IMR-90 (cell line): ENCODE data around the gene B3GLCT. TPM values are rescaled to one million over a fixed set of nuclear protein-coding genes. Genes with fewer than 3 reads are reported as not detected.

ENCODE experiments used
- ATAC-seq: fragments of 200-7000 bp; cut with Tn5 transposase; 2 replicates; pipeline ENCODE4 v1.9.1; 2020; ENCODE audit warnings: low read depth, mild to moderate bottlenecking, moderate library complexity
- BruUV-seq: library from RNA; stranded (reverse); fragments of 400-500 nt; replicated peaks from 2 replicates; lab custom pipeline; 2021; lab: Mats Ljungman, UMichigan
- CTCF ChIA-PET: fragments of 300-600 bp; formaldehyde crosslinking; extraction: SDS; loops from one replicate; lab custom pipeline; 2021; ENCODE audit warnings: antibody characterized with exemption; lab: Yijun Ruan, JAX
- POLR2A ChIA-PET: fragments of 300-600 bp; sonication (Branson Sonifier 250); formaldehyde crosslinking; loops from one replicate; lab custom pipeline; 2022; ENCODE audit warnings: antibody characterized with exemption; ENCODE audit not compliant: unreplicated experiment; lab: Charles Lee
- DNase-seq: peaks from one replicate; pipeline ENCODE4 v3.0.0; 2013
- H2AFZ ChIP-seq: replicated peaks from 2 replicates; pipeline ENCODE3; 2013; ENCODE audit warnings: low read length, mild to moderate bottlenecking; ENCODE audit not compliant: poor library complexity
- H2AK5ac ChIP-seq: 2 replicates; pipeline ENCODE4 v1.6.1; 2013; ENCODE audit warnings: low read depth, low read length, inconsistent platforms
- H2AK9ac ChIP-seq: replicated peaks from 2 replicates; pipeline ENCODE3; 2013; ENCODE audit warnings: mild to moderate bottlenecking, low read depth, low read length, moderate library complexity; ENCODE audit not compliant: poor library complexity
- H2BK120ac ChIP-seq: 2 replicates; pipeline ENCODE4 v1.6.1; 2013; ENCODE audit warnings: low read depth, low read length, inconsistent platforms
- H2BK15ac ChIP-seq: 3 replicates; pipeline ENCODE4 v1.6.1; 2013; ENCODE audit warnings: low read depth, low read length, inconsistent platforms
- H2BK20ac ChIP-seq: 2 replicates; pipeline ENCODE4 v1.6.1; 2013; ENCODE audit warnings: low read depth, mild to moderate bottlenecking, inconsistent platforms, low read length, moderate library complexity
- H2BK5ac ChIP-seq: 2 replicates; pipeline ENCODE4 v1.6.1; 2013; ENCODE audit warnings: mild to moderate bottlenecking, low read depth, low read length, inconsistent platforms; ENCODE audit not compliant: poor library complexity, severe bottlenecking
- H3K14ac ChIP-seq: replicated peaks from 2 replicates; pipeline ENCODE4 v1.6.1; 2013; ENCODE audit warnings: low read depth, low read length, inconsistent platforms
- H3K18ac ChIP-seq: 2 replicates; pipeline ENCODE4 v1.6.1; 2013; ENCODE audit warnings: low read depth, low read length, control low read depth
- H3K23ac ChIP-seq: 2 replicates; pipeline ENCODE4 v1.6.1; 2013; ENCODE audit warnings: low read depth, low read length, inconsistent platforms
- H3K27ac ChIP-seq: 2 replicates; pipeline ENCODE4 v1.5.1; 2013; ENCODE audit warnings: mild to moderate bottlenecking, control low read depth, low read length; ENCODE audit not compliant: insufficient read depth
- H3K27me3 ChIP-seq: 2 replicates; pipeline ENCODE4 v1.6.1; 2013; ENCODE audit warnings: low read length; ENCODE audit not compliant: control insufficient read depth, insufficient read depth
- H3K36me3 ChIP-seq: 2 replicates; pipeline ENCODE4 v1.6.1; 2013; ENCODE audit warnings: low read length, mixed read lengths; ENCODE audit not compliant: control insufficient read depth, insufficient read depth
- H3K4ac ChIP-seq: 2 replicates; pipeline ENCODE4 v1.6.1; 2013; ENCODE audit warnings: low read depth, low read length, inconsistent platforms
- H3K4me1 ChIP-seq: 2 replicates; pipeline ENCODE4 v1.6.1; 2013; ENCODE audit warnings: low read length, mixed read lengths; ENCODE audit not compliant: control insufficient read depth, insufficient read depth
- H3K4me2 ChIP-seq: 2 replicates; pipeline ENCODE4 v1.6.1; 2013; ENCODE audit warnings: low read depth, mild to moderate bottlenecking, control low read depth, low read length, moderate library complexity
- H3K4me3 ChIP-seq: 2 replicates; pipeline ENCODE4 v1.5.1; 2013; ENCODE audit warnings: low read depth, mild to moderate bottlenecking, control low read depth, low read length, moderate library complexity; ENCODE audit not compliant: insufficient read depth
- H3K56ac ChIP-seq: 2 replicates; pipeline ENCODE4 v1.6.1; 2013; ENCODE audit warnings: low read length, inconsistent platforms; ENCODE audit not compliant: insufficient read depth; ENCODE audit errors: extremely low read depth
- H3K79me1 ChIP-seq, 2 experiments: 2 replicates each; pipeline ENCODE4 v1.6.1; 2013; ENCODE audit warnings: low read length in 2 of 2, inconsistent platforms in 1 of 2, low read depth in 1 of 2
- H3K9ac ChIP-seq: 2 replicates; pipeline ENCODE4 v1.6.1; 2013; ENCODE audit warnings: low read depth, low read length, control low read depth
- H3K9me1 ChIP-seq: 2 replicates; pipeline ENCODE4 v1.6.1; 2013; ENCODE audit warnings: low read length, inconsistent platforms; ENCODE audit not compliant: insufficient read depth
- H3K9me3 ChIP-seq: 2 replicates; pipeline ENCODE4 v1.6.1; 2013; ENCODE audit warnings: low read length; ENCODE audit not compliant: control insufficient read depth, insufficient read depth
- H4K20me1 ChIP-seq: 2 replicates; pipeline ENCODE4 v1.6.1; 2013; ENCODE audit warnings: low read length, inconsistent platforms; ENCODE audit not compliant: insufficient read depth
- H4K5ac ChIP-seq: 2 replicates; pipeline ENCODE4 v1.6.1; 2013; ENCODE audit warnings: mild to moderate bottlenecking, low read depth, low read length, control low read depth
- H4K8ac ChIP-seq, 2 experiments: 2 replicates each; pipeline ENCODE4 v1.6.1; 2013; ENCODE audit warnings: low read depth in 2 of 2, low read length in 2 of 2, control low read depth in 1 of 2, inconsistent platforms in 1 of 2
- H4K91ac ChIP-seq: 2 replicates; pipeline ENCODE4 v1.6.1; 2013; ENCODE audit warnings: low read depth, low read length, inconsistent platforms; ENCODE audit not compliant: insufficient read depth
- BHLHE40 ChIP-seq: fragments of 150-350 bp; IDR thresholded peaks from 2 replicates; pipeline ENCODE4 v1.6.1; 2016; ENCODE audit warnings: mild to moderate bottlenecking, low read depth, low read length
- CEBPB ChIP-seq: IDR thresholded peaks from 2 replicates; pipeline ENCODE4 v1.6.1; 2012; ENCODE audit warnings: low read depth, low read length, improper control_type of control experiment
- CHD1 ChIP-seq: IDR thresholded peaks from 2 replicates; pipeline ENCODE4 v1.6.1; 2012; ENCODE audit warnings: low read depth, low read length, improper control_type of control experiment
- MAZ ChIP-seq: IDR thresholded peaks from 2 replicates; pipeline ENCODE4 v1.6.1; 2012; ENCODE audit warnings: low read depth, mild to moderate bottlenecking, low read length, improper control_type of control experiment, moderate library complexity, borderline replicate concordance
- MXI1 ChIP-seq: IDR thresholded peaks from 2 replicates; pipeline ENCODE4 v1.6.1; 2012; ENCODE audit warnings: low read depth, mild to moderate bottlenecking, low read length, moderate library complexity, borderline replicate concordance
- NFE2L2 ChIP-seq: fragments of 150-350 bp; IDR thresholded peaks from 2 replicates; pipeline ENCODE4 v1.6.1; 2016; ENCODE audit warnings: low read depth, mild to moderate bottlenecking, low read length
- RAD21 ChIP-seq: IDR thresholded peaks from 2 replicates; pipeline ENCODE4 v1.6.1; 2012; ENCODE audit warnings: low read length, improper control_type of control experiment
- WGBS, 2 experiments: methylation state at CpG; one replicate each; pipeline versions ENCODE4 v1.1.5 to v1.1.7; 2013; ENCODE audit warnings: missing lambda C conversion rate in 2 of 2; ENCODE audit not compliant: insufficient read length in 1 of 2; ENCODE audit errors: extremely low coverage in 2 of 2; 5-methylcytosine and 5-hydroxymethylcytosine counted together
- dilution Hi-C: fragments of 300-500 bp; cut with HindIII; formaldehyde crosslinking; loops from one replicate; pipeline ENCODE4 v1.14.3; 2018; ENCODE audit warnings: low sequenced_read_pairs; ENCODE audit not compliant: unreplicated experiment
- in situ Hi-C: fragments of 300-500 bp; cut with MboI; formaldehyde crosslinking; loops from 3 replicates; pipeline ENCODE4 v1.14.3; 2019; ENCODE audit warnings: low sequenced_read_pairs, inconsistent platforms, mixed read lengths
- intact Hi-C: fragments of 100-400 bp; cut with micrococcal nuclease; formaldehyde crosslinking; loops from 2 replicates; pipeline ENCODE4 v1.10.0; 2022
- polyA plus RNA-seq, 3 experiments: library from polyadenylated mRNA; depleted of rRNA; stranded (reverse); fragments of >200 nt; gene quantifications; 2 replicates each; pipeline ENCODE4 v1.2.3, GENCODE V29; 2012; ENCODE audit warnings: low replicate concordance in 1 of 3
- total RNA-seq: library from RNA; depleted of rRNA; stranded (reverse); fragments of >200 nt; gene quantifications from 2 replicates; pipeline ENCODE4 v1.2.3, GENCODE V29; 2012
- TF ChIP-seq, protein P1 (sequence below): fragments of 150-350 bp; IDR thresholded peaks from 2 replicates; pipeline ENCODE4 v1.6.1; 2016; ENCODE audit warnings: low read depth, mild to moderate bottlenecking, low read length, moderate library complexity, borderline replicate concordance

The B3GLCT gene
- total and polyA plus RNA-seq, 2 of the 4 experiments (the other 2 are of a cell fraction) = 2.0 to 4.5 TPM

DNA sequence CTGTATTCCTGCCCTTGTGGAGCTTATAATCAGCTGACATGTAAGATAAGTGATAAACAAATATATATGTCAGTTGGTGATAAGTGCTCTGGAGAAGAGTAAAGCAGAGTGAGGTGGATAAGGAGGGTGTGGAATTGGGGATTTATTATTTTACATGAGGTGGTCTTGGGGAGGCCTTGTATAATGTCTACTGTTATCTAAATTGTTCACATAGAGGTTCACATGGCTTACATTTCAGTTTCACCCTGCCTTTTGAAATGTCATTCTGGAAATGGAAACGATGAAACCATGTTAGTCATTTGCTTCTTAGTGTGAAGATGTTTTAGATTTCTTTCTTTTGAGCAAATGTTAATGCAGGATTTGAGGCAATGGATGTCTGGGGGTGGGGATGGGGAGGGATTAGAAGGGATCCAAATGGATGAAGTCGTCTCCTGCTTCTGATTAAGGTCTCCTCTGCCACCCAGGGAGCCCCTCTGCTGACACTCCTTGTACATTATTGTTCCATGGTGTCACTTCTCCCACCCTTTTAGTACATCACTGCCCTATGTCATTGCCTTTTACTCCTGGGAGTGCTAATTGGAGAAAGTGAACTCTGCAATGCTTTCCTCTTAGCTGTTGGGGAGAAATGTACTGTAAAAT, 14.0 kb downstream of the B3GLCT start:
- H3K56ac ChIP-seq = no peak overlapping the region
- H2AK5ac ChIP-seq = no peak overlapping the region
- no peak overlapping the region for H3K4me3 ChIP-seq
- WGBS, 2 experiments = 33% methylated on average over 1 of the region's 2 CpGs; no CpG with 5 or more reads in 1 of the 2 experiments
- dilution Hi-C loops (no loop called here), intact Hi-C loops (no loop called here), in situ Hi-C loops (no loop called here)
- no peak overlapping the region for H2BK20ac ChIP-seq
- H2AFZ ChIP-seq = no peak overlapping the region
- H4K20me1 ChIP-seq = no peaks in the 10 kb centered on the region
- DNase-seq (peak; percentile 20), ATAC-seq (peak; percentile 52)
- no peak for TF ChIP-seq CEBPB
- TF ChIP-seq CHD1 = no peak
- TF ChIP-seq MXI1 = no peak
- no peak for TF ChIP-seq RAD21
- no peak for TF ChIP-seq NFE2L2
- TF ChIP-seq, protein P1, sequence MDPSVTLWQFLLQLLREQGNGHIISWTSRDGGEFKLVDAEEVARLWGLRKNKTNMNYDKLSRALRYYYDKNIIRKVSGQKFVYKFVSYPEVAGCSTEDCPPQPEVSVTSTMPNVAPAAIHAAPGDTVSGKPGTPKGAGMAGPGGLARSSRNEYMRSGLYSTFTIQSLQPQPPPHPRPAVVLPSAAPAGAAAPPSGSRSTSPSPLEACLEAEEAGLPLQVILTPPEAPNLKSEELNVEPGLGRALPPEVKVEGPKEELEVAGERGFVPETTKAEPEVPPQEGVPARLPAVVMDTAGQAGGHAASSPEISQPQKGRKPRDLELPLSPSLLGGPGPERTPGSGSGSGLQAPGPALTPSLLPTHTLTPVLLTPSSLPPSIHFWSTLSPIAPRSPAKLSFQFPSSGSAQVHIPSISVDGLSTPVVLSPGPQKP = no peak
- no peak for TF ChIP-seq BHLHE40
- no peak for TF ChIP-seq MAZ
- no peak overlapping the region for H2BK120ac ChIP-seq
- H3K9me3 ChIP-seq = no peaks in the 10 kb centered on the region
- peaks cover 5% of the 10 kb centered on the region; the same call in 1 of the 2 replicates for H3K4me1 ChIP-seq
- no peak overlapping the region for H3K9ac ChIP-seq
- no peak overlapping the region for H2BK15ac ChIP-seq
- no peaks in the 10 kb centered on the region for H3K36me3 ChIP-seq
- ChIA-PET POLR2A (no interaction called here), CTCF (no interaction called here)
- H3K79me1 ChIP-seq = peaks cover 0 to 10% of the 10 kb centered on the region in 2 experiments; a peak in 2 of 4 replicates
- no peak overlapping the region for H4K8ac ChIP-seq
- no peak overlapping the region for H3K18ac ChIP-seq
- no peak overlapping the region for H3K14ac ChIP-seq
- H3K27ac ChIP-seq = no peak overlapping the region
- H4K5ac ChIP-seq = no peak overlapping the region
- peak overlapping the region; percentile 56; the same call in 1 of the 2 replicates for H3K4me2 ChIP-seq
- H2AK9ac ChIP-seq = no peak overlapping the region
- H3K9me1 ChIP-seq = no peaks in the 10 kb centered on the region
- H3K27me3 ChIP-seq = no peaks in the 10 kb centered on the region
- H3K4ac ChIP-seq = no peak overlapping the region
- H3K23ac ChIP-seq = no peak overlapping the region
- H2BK5ac ChIP-seq = no peak overlapping the region
- no peak overlapping the region for H4K91ac ChIP-seq
- BruUV-seq = no TSS peak
